HEK293 (cell line): ENCODE data around the gene RTBDN.

Experiments
- GLIS2 ChIP-seq: fragments of 450-650 bp; formaldehyde crosslinking; IDR thresholded peaks from 2 replicates; pipeline ENCODE4 v1.5.1; 2016; ENCODE audit warnings: missing biosample characterization, missing genetic modification characterization
- HOXC10 ChIP-seq: sonication (generic); formaldehyde crosslinking; IDR thresholded peaks from 2 replicates; pipeline ENCODE4 v1.8.1; 2023; ENCODE audit warnings: mild to moderate bottlenecking, missing genetic modification reagents
- KLF1 ChIP-seq: fragments of 450-650 bp; formaldehyde crosslinking; IDR thresholded peaks from 2 replicates; pipeline ENCODE4 v1.5.1; 2016; ENCODE audit warnings: missing biosample characterization, missing genetic modification characterization
- OSR2 ChIP-seq: fragments of 450-650 bp; formaldehyde crosslinking; IDR thresholded peaks from 2 replicates; pipeline ENCODE4 v1.5.1; 2016; ENCODE audit warnings: missing biosample characterization, missing genetic modification characterization
- SCRT2 ChIP-seq: fragments of 450-650 bp; formaldehyde crosslinking; IDR thresholded peaks from 2 replicates; pipeline ENCODE4 v1.5.1; 2016; ENCODE audit warnings: missing biosample characterization, missing genetic modification characterization
- SP2 ChIP-seq: fragments of 450-650 bp; formaldehyde crosslinking; IDR thresholded peaks from 2 replicates; pipeline ENCODE4 v1.5.1; 2016; ENCODE audit warnings: missing biosample characterization, missing genetic modification characterization
- SP7 ChIP-seq: fragments of 450-650 bp; formaldehyde crosslinking; IDR thresholded peaks from 2 replicates; pipeline ENCODE4 v1.5.1; 2016; ENCODE audit warnings: missing biosample characterization, missing genetic modification characterization
- TCF7L2 ChIP-seq: IDR thresholded peaks from 2 replicates; pipeline ENCODE4 v1.6.1; 2011; ENCODE audit warnings: low read depth, mild to moderate bottlenecking, inconsistent platforms, low read length, moderate library complexity, borderline replicate concordance
- YY1 ChIP-seq: fragments of 450-650 bp; formaldehyde crosslinking; IDR thresholded peaks from 2 replicates; pipeline ENCODE4 v1.5.1; 2018; ENCODE audit warnings: missing biosample characterization, missing genetic modification characterization
- ZBTB21 ChIP-seq: fragments of 450-650 bp; formaldehyde crosslinking; IDR thresholded peaks from 2 replicates; pipeline ENCODE4 v1.5.1; 2017; ENCODE audit warnings: missing biosample characterization, missing genetic modification characterization
- ZEB2 ChIP-seq: fragments of 450-650 bp; formaldehyde crosslinking; IDR thresholded peaks from 2 replicates; pipeline ENCODE4 v1.5.1; 2016; ENCODE audit warnings: missing biosample characterization, missing genetic modification characterization
- ZIC2 ChIP-seq: fragments of 450-650 bp; formaldehyde crosslinking; IDR thresholded peaks from 2 replicates; pipeline ENCODE4 v1.5.1; 2016; ENCODE audit warnings: missing biosample characterization, missing genetic modification characterization
- ZNF10 ChIP-seq: fragments of 450-650 bp; formaldehyde crosslinking; IDR thresholded peaks from 2 replicates; pipeline ENCODE4 v1.5.1; 2017; ENCODE audit warnings: missing biosample characterization, missing genetic modification characterization
- ZNF112 ChIP-seq: fragments of 450-650 bp; formaldehyde crosslinking; IDR thresholded peaks from 2 replicates; pipeline ENCODE4 v1.5.0; 2017; ENCODE audit warnings: missing biosample characterization, missing genetic modification characterization
- ZNF146 ChIP-seq: fragments of 450-650 bp; formaldehyde crosslinking; IDR thresholded peaks from 2 replicates; pipeline ENCODE4 v1.5.1; 2016; ENCODE audit warnings: missing biosample characterization, missing genetic modification characterization
- ZNF175 ChIP-seq: fragments of 450-650 bp; formaldehyde crosslinking; IDR thresholded peaks from 2 replicates; pipeline ENCODE4 v1.5.1; 2016; ENCODE audit warnings: missing biosample characterization, missing genetic modification characterization
- ZNF184 ChIP-seq: fragments of 450-650 bp; IDR thresholded peaks from 2 replicates; pipeline ENCODE4 v1.5.1; 2018; ENCODE audit warnings: missing biosample characterization, mild to moderate bottlenecking, missing genetic modification characterization
- ZNF274 ChIP-seq, 2 experiments: fragments of 200-500 bp in 1 of 2; fragments of 450-650 bp in 1 of 2; sonication (Bioruptor generic) in 1 of 2; formaldehyde crosslinking in 1 of 2; IDR thresholded peaks; 2 replicates each; pipeline versions ENCODE4 v1.5.1 to v1.6.1; 2014 to 2016; ENCODE audit warnings: borderline replicate concordance in 1 of 2, inconsistent platforms in 1 of 2, low read length in 1 of 2, missing biosample characterization in 1 of 2, missing genetic modification characterization in 1 of 2
- ZNF324 ChIP-seq: fragments of 450-650 bp; formaldehyde crosslinking; IDR thresholded peaks from 2 replicates; pipeline ENCODE4 v1.5.1; 2016; ENCODE audit warnings: missing biosample characterization, missing genetic modification characterization
- ZNF391 ChIP-seq: fragments of 450-650 bp; formaldehyde crosslinking; IDR thresholded peaks from 2 replicates; pipeline ENCODE4 v1.5.1; 2016; ENCODE audit warnings: low read depth, missing biosample characterization, missing genetic modification characterization, borderline replicate concordance
- ZNF394 ChIP-seq: fragments of 450-650 bp; formaldehyde crosslinking; IDR thresholded peaks from 2 replicates; pipeline ENCODE4 v1.5.1; 2016; ENCODE audit warnings: missing biosample characterization, missing genetic modification characterization, mild to moderate bottlenecking, moderate library complexity, borderline replicate concordance
- ZNF544 ChIP-seq: fragments of 450-650 bp; formaldehyde crosslinking; IDR thresholded peaks from 2 replicates; pipeline ENCODE4 v1.5.0; 2017; ENCODE audit warnings: missing biosample characterization, missing genetic modification characterization
- ZNF555 ChIP-seq: fragments of 450-650 bp; formaldehyde crosslinking; conservative IDR thresholded peaks from 2 replicates; pipeline ENCODE4 v1.5.1; 2017; ENCODE audit warnings: missing biosample characterization, mild to moderate bottlenecking, missing genetic modification characterization, inconsistent platforms
- ZNF571 ChIP-seq: fragments of 450-650 bp; formaldehyde crosslinking; IDR thresholded peaks from 2 replicates; pipeline ENCODE4 v1.5.0; 2017; ENCODE audit warnings: missing biosample characterization, missing genetic modification characterization
- ZNF596 ChIP-seq: fragments of 450-650 bp; IDR thresholded peaks from 2 replicates; pipeline ENCODE4 v1.5.0; 2018; ENCODE audit warnings: missing biosample characterization, mild to moderate bottlenecking, missing genetic modification characterization, moderate library complexity
- ZNF600 ChIP-seq: fragments of 450-650 bp; formaldehyde crosslinking; IDR thresholded peaks from 2 replicates; pipeline ENCODE4 v1.5.1; 2016; ENCODE audit warnings: missing biosample characterization, missing genetic modification characterization
- ZNF629 ChIP-seq: fragments of 450-650 bp; formaldehyde crosslinking; IDR thresholded peaks from 2 replicates; pipeline ENCODE4 v1.5.1; 2017; ENCODE audit warnings: missing biosample characterization, missing genetic modification characterization
- ZNF785 ChIP-seq: fragments of 450-650 bp; formaldehyde crosslinking; IDR thresholded peaks from 2 replicates; pipeline ENCODE4 v1.5.1; 2016; ENCODE audit warnings: missing biosample characterization, missing genetic modification characterization
- ZSCAN23 ChIP-seq: fragments of 450-650 bp; formaldehyde crosslinking; IDR thresholded peaks from 2 replicates; pipeline ENCODE4 v1.5.1; 2016; ENCODE audit warnings: missing biosample characterization, missing genetic modification characterization
- ZXDB ChIP-seq: fragments of 450-650 bp; formaldehyde crosslinking; IDR thresholded peaks from 2 replicates; pipeline ENCODE4 v1.5.1; 2016; ENCODE audit warnings: missing biosample characterization, missing genetic modification characterization
- TF ChIP-seq, protein P1 (sequence below): fragments of 450-650 bp; formaldehyde crosslinking; IDR thresholded peaks from 2 replicates; pipeline ENCODE4 v1.5.1; 2016; ENCODE audit warnings: missing biosample characterization, missing genetic modification characterization
- TF ChIP-seq, protein P2 (sequence below): fragments of 450-650 bp; formaldehyde crosslinking; IDR thresholded peaks from 2 replicates; pipeline ENCODE4 v1.5.1; 2016; ENCODE audit warnings: missing biosample characterization, missing genetic modification characterization
- TF ChIP-seq, protein P3 (sequence below): fragments of 450-650 bp; formaldehyde crosslinking; IDR thresholded peaks from 2 replicates; pipeline ENCODE4 v1.5.1; 2016; ENCODE audit warnings: missing biosample characterization, missing genetic modification characterization
- TF ChIP-seq, protein P4 (sequence below): fragments of 450-650 bp; formaldehyde crosslinking; IDR thresholded peaks from 2 replicates; pipeline ENCODE4 v1.5.1; 2016; ENCODE audit warnings: missing biosample characterization, missing genetic modification characterization

RTBDN gene

DNA sequence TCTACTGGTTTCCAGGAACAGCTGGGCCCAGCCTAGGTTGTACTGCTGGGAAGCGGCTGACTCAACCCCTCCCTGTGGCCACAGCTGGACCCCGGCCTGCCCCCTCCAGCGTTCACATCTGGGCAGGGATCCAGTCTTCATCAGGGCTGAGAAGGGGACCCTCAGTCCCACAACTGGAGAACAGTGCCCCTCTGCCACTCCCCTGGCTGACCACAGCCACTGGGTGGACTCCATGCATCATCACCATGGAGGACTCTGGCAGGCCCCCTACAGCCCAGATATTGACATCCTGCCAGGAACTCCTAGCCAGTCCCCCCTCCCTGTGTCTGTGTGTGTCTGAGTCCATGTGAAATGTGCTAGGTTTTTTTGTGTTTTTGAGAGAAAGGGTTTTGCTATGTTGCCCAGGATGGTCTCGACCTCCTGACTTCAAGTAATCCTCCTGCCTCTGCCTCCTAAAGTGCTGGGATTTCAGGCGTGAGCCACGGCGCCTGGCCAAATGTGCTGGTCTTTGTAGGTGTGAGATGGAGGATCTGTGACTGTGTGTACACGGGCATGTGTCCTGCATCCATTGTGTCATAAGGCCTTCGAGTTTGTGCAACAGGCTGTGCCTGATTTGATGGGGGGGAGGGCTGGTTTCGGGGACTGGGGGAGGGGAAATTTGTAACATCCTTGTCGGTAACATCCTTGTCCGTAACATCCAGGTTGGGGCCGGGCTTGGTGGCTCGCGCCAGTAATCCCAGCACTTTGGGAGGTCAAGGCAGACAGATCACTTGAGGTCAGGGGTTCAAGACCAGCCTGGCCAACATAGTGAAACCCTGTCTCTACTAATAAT lies 55.0 kb downstream of the RTBDN start (continued):
- TF ChIP-seq, protein P1, sequence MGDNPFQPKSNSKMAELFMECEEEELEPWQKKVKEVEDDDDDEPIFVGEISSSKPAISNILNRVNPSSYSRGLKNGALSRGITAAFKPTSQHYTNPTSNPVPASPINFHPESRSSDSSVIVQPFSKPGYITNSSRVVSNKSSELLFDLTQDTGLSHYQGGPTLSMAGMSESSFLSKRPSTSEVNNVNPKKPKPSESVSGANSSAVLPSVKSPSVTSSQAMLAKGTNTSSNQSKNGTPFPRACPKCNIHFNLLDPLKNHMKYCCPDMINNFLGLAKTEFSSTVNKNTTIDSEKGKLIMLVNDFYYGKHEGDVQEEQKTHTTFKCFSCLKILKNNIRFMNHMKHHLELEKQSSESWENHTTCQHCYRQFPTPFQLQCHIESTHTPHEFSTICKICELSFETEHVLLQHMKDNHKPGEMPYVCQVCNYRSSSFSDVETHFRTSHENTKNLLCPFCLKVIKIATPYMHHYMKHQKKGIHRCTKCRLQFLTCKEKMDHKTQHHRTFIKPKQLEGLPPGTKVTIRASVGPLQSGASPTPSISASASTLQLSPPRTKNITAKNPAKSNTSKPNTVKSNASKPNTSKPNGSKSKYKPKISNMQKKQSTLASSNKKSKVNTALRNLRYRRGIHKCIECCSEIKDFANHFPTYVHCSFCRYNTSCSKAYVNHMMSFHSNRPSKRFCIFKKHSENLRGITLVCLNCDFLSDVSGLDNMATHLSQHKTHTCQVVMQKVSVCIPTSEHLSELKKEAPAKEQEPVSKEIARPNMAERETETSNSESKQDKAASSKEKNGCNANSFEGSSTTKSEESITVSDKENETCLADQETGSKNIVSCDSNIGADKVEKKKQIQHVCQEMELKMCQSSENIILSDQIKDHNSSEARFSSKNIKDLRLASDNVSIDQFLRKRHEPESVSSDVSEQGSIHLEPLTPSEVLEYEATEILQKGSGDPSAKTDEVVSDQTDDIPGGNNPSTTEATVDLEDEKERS (tag by site-specific recombination), result no peak
- TF ChIP-seq SP7 (tag by site-specific recombination) (no peak), ZIC2 (tag by site-specific recombination) (peak; percentile 80), OSR2 (no peak), ZNF394 (tag by site-specific recombination) (no peak), ZSCAN23 (no peak), ZXDB (tag by site-specific recombination) (no peak), ZNF175 (no peak), ZNF555 (tag by site-specific recombination) (no peak), GLIS2 (peak; percentile 65), YY1 (tag by site-specific recombination) (no peak), ZNF391 (tag by site-specific recombination) (no peak), ZNF629 (tag by site-specific recombination) (no peak), SP2 (tag by site-specific recombination) (no peak), HOXC10 (CRISPR knock-in tag) (no peak), KLF1 (no peak), ZNF600 (peak; percentile 61), ZNF274 (IDR thresholded peaks at IDR 0.05; ENCODE audit: low read length) (no peak), ZNF274 (tag by site-specific recombination; IDR thresholded peaks at IDR 0.05; ENCODE audit: borderline replicate concordance) (no peak), ZNF785 (tag by site-specific recombination) (no peak), ZEB2 (no peak), ZNF596 (no peak), ZNF112 (tag by site-specific recombination) (no peak), ZNF544 (no peak), ZNF146 (no peak), TCF7L2 (no peak), ZNF571 (tag by site-specific recombination) (no peak), ZNF184 (no peak), ZNF10 (tag by site-specific recombination) (no peak), SCRT2 (tag by site-specific recombination) (peak; percentile 82), ZBTB21 (tag by site-specific recombination) (no peak), ZNF324 (tag by site-specific recombination) (no peak)
- TF ChIP-seq, protein P2, sequence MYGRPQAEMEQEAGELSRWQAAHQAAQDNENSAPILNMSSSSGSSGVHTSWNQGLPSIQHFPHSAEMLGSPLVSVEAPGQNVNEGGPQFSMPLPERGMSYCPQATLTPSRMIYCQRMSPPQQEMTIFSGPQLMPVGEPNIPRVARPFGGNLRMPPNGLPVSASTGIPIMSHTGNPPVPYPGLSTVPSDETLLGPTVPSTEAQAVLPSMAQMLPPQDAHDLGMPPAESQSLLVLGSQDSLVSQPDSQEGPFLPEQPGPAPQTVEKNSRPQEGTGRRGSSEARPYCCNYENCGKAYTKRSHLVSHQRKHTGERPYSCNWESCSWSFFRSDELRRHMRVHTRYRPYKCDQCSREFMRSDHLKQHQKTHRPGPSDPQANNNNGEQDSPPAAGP (tag by site-specific recombination), result no peak
- TF ChIP-seq, protein P3, sequence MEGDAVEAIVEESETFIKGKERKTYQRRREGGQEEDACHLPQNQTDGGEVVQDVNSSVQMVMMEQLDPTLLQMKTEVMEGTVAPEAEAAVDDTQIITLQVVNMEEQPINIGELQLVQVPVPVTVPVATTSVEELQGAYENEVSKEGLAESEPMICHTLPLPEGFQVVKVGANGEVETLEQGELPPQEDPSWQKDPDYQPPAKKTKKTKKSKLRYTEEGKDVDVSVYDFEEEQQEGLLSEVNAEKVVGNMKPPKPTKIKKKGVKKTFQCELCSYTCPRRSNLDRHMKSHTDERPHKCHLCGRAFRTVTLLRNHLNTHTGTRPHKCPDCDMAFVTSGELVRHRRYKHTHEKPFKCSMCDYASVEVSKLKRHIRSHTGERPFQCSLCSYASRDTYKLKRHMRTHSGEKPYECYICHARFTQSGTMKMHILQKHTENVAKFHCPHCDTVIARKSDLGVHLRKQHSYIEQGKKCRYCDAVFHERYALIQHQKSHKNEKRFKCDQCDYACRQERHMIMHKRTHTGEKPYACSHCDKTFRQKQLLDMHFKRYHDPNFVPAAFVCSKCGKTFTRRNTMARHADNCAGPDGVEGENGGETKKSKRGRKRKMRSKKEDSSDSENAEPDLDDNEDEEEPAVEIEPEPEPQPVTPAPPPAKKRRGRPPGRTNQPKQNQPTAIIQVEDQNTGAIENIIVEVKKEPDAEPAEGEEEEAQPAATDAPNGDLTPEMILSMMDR (tag by site-specific recombination), result peak; percentile 75
- TF ChIP-seq, protein P4, sequence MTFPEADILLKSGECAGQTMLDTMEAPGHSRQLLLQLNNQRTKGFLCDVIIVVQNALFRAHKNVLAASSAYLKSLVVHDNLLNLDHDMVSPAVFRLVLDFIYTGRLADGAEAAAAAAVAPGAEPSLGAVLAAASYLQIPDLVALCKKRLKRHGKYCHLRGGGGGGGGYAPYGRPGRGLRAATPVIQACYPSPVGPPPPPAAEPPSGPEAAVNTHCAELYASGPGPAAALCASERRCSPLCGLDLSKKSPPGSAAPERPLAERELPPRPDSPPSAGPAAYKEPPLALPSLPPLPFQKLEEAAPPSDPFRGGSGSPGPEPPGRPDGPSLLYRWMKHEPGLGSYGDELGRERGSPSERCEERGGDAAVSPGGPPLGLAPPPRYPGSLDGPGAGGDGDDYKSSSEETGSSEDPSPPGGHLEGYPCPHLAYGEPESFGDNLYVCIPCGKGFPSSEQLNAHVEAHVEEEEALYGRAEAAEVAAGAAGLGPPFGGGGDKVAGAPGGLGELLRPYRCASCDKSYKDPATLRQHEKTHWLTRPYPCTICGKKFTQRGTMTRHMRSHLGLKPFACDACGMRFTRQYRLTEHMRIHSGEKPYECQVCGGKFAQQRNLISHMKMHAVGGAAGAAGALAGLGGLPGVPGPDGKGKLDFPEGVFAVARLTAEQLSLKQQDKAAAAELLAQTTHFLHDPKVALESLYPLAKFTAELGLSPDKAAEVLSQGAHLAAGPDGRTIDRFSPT (tag by site-specific recombination), result no peak
